K562 (cell line): ENCODE measurements around the gene TSSK6. TPM values are rescaled to one million over a fixed set of nuclear protein-coding genes. Genes with fewer than 3 reads are reported as not detected.

ENCODE experiments used
- ATAC-seq: fragments of 200-7000 bp; cut with Tn5 transposase; 3 replicates; pipeline ENCODE4 v1.9.1; 2020; ENCODE audit warnings: moderate library complexity
- BruUV-seq: library from RNA; stranded (reverse); fragments of 400-500 nt; replicated peaks from 2 replicates; lab custom pipeline; 2021; lab: Mats Ljungman, UMichigan
- CTCF ChIA-PET: fragments of 300-600 bp; formaldehyde crosslinking; extraction: SDS; loops from one replicate; lab custom pipeline; 2021; ENCODE audit warnings: low intra/inter-chr PET ratio; lab: Yijun Ruan, JAX
- POLR2A ChIA-PET: fragments of 300-600, 350-650 bp; sonication (Branson Sonifier 250); formaldehyde crosslinking; extraction: SDS; loops from one replicate; lab custom pipeline; 2021; ENCODE audit warnings: antibody characterized with exemption, inconsistent platforms; lab: Yijun Ruan, JAX
- DNase-seq, 4 experiments: peaks; one replicate each; pipeline versions ENCODE4 v3.0.0 to v3.0.0-alpha.2; 2011 to 2018; ENCODE audit warnings: low spot score in 3 of 4, mixed read lengths in 3 of 4; ENCODE audit errors: extremely low read depth in 1 of 4
- FAIRE-seq: peaks from 2 replicates; lab custom pipeline; 2011; peaks lifted over from hg19 to GRCh38; lab: Jason Lieb, UNC
- H2AFZ ChIP-seq: 2 replicates; pipeline ENCODE4 v1.6.0; 2011; ENCODE audit warnings: low read depth, low read length, control low read depth, inconsistent platforms
- H3K27ac ChIP-seq: fragments of 200-600 bp; 3 replicates; pipeline ENCODE4 v1.8.0; 2011; ENCODE audit warnings: low read depth, mild to moderate bottlenecking, control low read depth, inconsistent platforms, low read length, moderate library complexity, mixed read lengths; ENCODE audit errors: extremely low read depth
- H3K27me3 ChIP-seq, 2 experiments: fragments of 300-600 bp in 1 of 2; 2 replicates in 1 of 2; 3 replicates in 1 of 2; pipeline versions ENCODE4 v1.6.0 to v1.8.0; 2011; ENCODE audit warnings: inconsistent platforms in 2 of 2, low read length in 2 of 2, mild to moderate bottlenecking in 1 of 2, mixed read lengths in 1 of 2, moderate library complexity in 1 of 2; ENCODE audit not compliant: control insufficient read depth in 2 of 2, insufficient read depth in 2 of 2
- H3K36me3 ChIP-seq: fragments of 300-600 bp; 3 replicates; pipeline ENCODE4 v1.8.0; 2011; ENCODE audit warnings: mild to moderate bottlenecking, low read length, inconsistent platforms; ENCODE audit not compliant: control insufficient read depth, insufficient read depth
- H3K4me1 ChIP-seq, 2 experiments: fragments of 200-600 bp in 1 of 2; replicated peaks in 1 of 2; 2 replicates in 1 of 2; 3 replicates in 1 of 2; pipeline versions ENCODE4 v1.5.1 to v1.8.0; 2011; ENCODE audit warnings: inconsistent platforms in 2 of 2, low read length in 2 of 2, mild to moderate bottlenecking in 1 of 2, mixed read lengths in 1 of 2, moderate library complexity in 1 of 2; ENCODE audit not compliant: control insufficient read depth in 2 of 2, insufficient read depth in 2 of 2
- H3K4me2 ChIP-seq: 2 replicates; pipeline ENCODE4 v1.6.1; 2011; ENCODE audit warnings: low read length, control low read depth, inconsistent platforms, mixed read lengths; ENCODE audit not compliant: insufficient read depth
- H3K4me3 ChIP-seq: fragments of 200-600 bp; sonication (generic), shearing (Covaris generic); 2 replicates; pipeline ENCODE4 v1.5.1; 2016; ENCODE audit warnings: control low read depth, inconsistent platforms
- H3K79me2 ChIP-seq: fragments of 200-600 bp; 3 replicates; pipeline ENCODE4 v1.8.0; 2011; ENCODE audit warnings: low read length, inconsistent platforms; ENCODE audit not compliant: control insufficient read depth, insufficient read depth
- H3K9ac ChIP-seq, 2 experiments: 2 replicates each; pipeline versions ENCODE4 v1.6.0 to v1.6.1; 2011; ENCODE audit warnings: low read depth in 2 of 2, low read length in 2 of 2, control low read depth in 1 of 2, inconsistent platforms in 1 of 2, mild to moderate bottlenecking in 1 of 2, mixed read lengths in 1 of 2; ENCODE audit not compliant: insufficient read depth in 1 of 2
- H3K9me1 ChIP-seq: one replicate; pipeline ENCODE4 v1.6.0; 2011; ENCODE audit warnings: inconsistent platforms, mild to moderate bottlenecking, low read length, moderate library complexity; ENCODE audit not compliant: control insufficient read depth, insufficient read depth
- H3K9me3 ChIP-seq: replicated peaks from 2 replicates; pipeline ENCODE4 v1.5.1; 2011; ENCODE audit warnings: low read depth, low read length, inconsistent platforms; ENCODE audit not compliant: control insufficient read depth, insufficient read depth
- H4K20me1 ChIP-seq: replicated peaks from 2 replicates; pipeline ENCODE4 v1.6.1; 2011; ENCODE audit warnings: low read length, inconsistent platforms, mixed read lengths; ENCODE audit not compliant: control insufficient read depth, insufficient read depth
- BACH1 ChIP-seq: fragments of 200-800 bp; sonication (Bioruptor generic); IDR thresholded peaks from 2 replicates; pipeline ENCODE4 v1.6.1; 2016; ENCODE audit warnings: missing genetic modification characterization, missing compliant biosample characterization
- BHLHE40 ChIP-seq: IDR thresholded peaks from 2 replicates; pipeline ENCODE4 v1.6.1; 2011; ENCODE audit warnings: low read length, improper control_type of control experiment
- BMI1 ChIP-seq: fragments of 150-350 bp; IDR thresholded peaks from 2 replicates; pipeline ENCODE4 v1.6.1; 2014; ENCODE audit warnings: low read length
- MEF2D ChIP-seq: conservative IDR thresholded peaks from 2 replicates; pipeline ENCODE4 v1.6.1; 2016; ENCODE audit warnings: low read depth, missing genetic modification characterization, missing compliant biosample characterization
- MEIS2 ChIP-seq: fragments of 450-650 bp; IDR thresholded peaks from 2 replicates; pipeline ENCODE4 v1.6.1; 2014; ENCODE audit warnings: mild to moderate bottlenecking; ENCODE audit not compliant: partially characterized antibody
- MITF ChIP-seq: IDR thresholded peaks from 2 replicates; pipeline ENCODE4 v1.6.1; 2014; ENCODE audit warnings: antibody characterized with exemption
- NFATC3 ChIP-seq: fragments of 450-650 bp; IDR thresholded peaks from 2 replicates; pipeline ENCODE4 v1.6.1; 2017; ENCODE audit warnings: mild to moderate bottlenecking
- POLR2AphosphoS2 ChIP-seq: IDR thresholded peaks from 2 replicates; pipeline ENCODE4 v1.6.1; 2012; ENCODE audit warnings: low read length, improper control_type of control experiment
- POLR2AphosphoS5 ChIP-seq: IDR thresholded peaks from 2 replicates; pipeline ENCODE4 v1.6.1; 2011; ENCODE audit warnings: mild to moderate bottlenecking, low read depth, low read length, moderate library complexity; ENCODE audit not compliant: control insufficient read depth, insufficient read depth
- RBM22 ChIP-seq: fragments of 200-400 bp; formaldehyde crosslinking; IDR thresholded peaks from 2 replicates; pipeline ENCODE4 v1.6.1; 2018; ENCODE audit warnings: low read length, low read depth; ENCODE audit not compliant: poor library complexity, severe bottlenecking
- SMARCA5 ChIP-seq: fragments of 450-650 bp; IDR thresholded peaks from 2 replicates; pipeline ENCODE4 v1.6.1; 2016
- SUPT5H ChIP-seq: fragments of 450-650 bp; IDR thresholded peaks from 2 replicates; pipeline ENCODE4 v1.6.1; 2016
- TCF7 ChIP-seq: sonication (generic); IDR thresholded peaks from 2 replicates; pipeline ENCODE4 v1.6.1; 2016; ENCODE audit warnings: antibody characterized with exemption, borderline replicate concordance
- TEAD1 ChIP-seq, 2 experiments: fragments of 450-650 bp in 1 of 2; sonication (generic) in 1 of 2; formaldehyde crosslinking; IDR thresholded peaks; 2 replicates each; pipeline versions ENCODE4 v1.4.0 to v1.8.0; 2020 to 2022; ENCODE audit warnings: mild to moderate bottlenecking in 2 of 2, missing genetic modification reagents in 1 of 2
- ZNF263 ChIP-seq: sonication (generic); formaldehyde crosslinking; IDR thresholded peaks from 2 replicates; pipeline ENCODE4 v1.8.0; 2022; ENCODE audit warnings: mild to moderate bottlenecking, missing genetic modification reagents, borderline replicate concordance
- WGBS: fragments of 100-300 bp; shearing (Covaris generic); methylation state at CpG from one replicate; pipeline ENCODE4 v1.1.6; 2016; ENCODE audit warnings: low coverage, mixed read lengths; ENCODE audit not compliant: insufficient coverage; ENCODE audit errors: missing lambda C conversion rate; 5-methylcytosine and 5-hydroxymethylcytosine counted together
- in situ Hi-C: fragments of 300-500 bp; cut with MboI; formaldehyde crosslinking; loops from 4 replicates; pipeline ENCODE4 v1.15.0; 2018; ENCODE audit warnings: inconsistent platforms, mixed read lengths
- intact Hi-C: fragments of 100-400 bp; cut with micrococcal nuclease; formaldehyde crosslinking; loops from 2 replicates; pipeline ENCODE4 v1.14.2; 2022
- polyA plus RNA-seq, 8 experiments: library from polyadenylated mRNA; depleted of rRNA in 4 of 8; stranded (reverse) in 5 of 8; unstranded in 3 of 8; fragments of >200 nt; fragmentation: Nextera tagmentation in 2 of 8; fragmentation: Illumina TruSeq in 1 of 8; extraction: Ambion mirVana in 2 of 8; extraction: Trizol in 1 of 8; gene quantifications; 2 replicates each; pipeline versions ENCODE4 v1.2.1 to v1.2.3, GENCODE V29; 2011 to 2014; ENCODE audit warnings: inconsistent platforms in 1 of 8, missing spikeins in 1 of 8
- total RNA-seq, 7 experiments: library from RNA; depleted of rRNA in 6 of 7; stranded (reverse); fragments of >200 nt in 6 of 7; fragmentation: Illumina TruSeq in 2 of 7; extraction: Trizol in 2 of 7; gene quantifications; 2 replicates each; pipeline versions ENCODE4 v1.2.1 to v1.2.3, GENCODE V29; 2011 to 2021; ENCODE audit warnings: low replicate concordance in 1 of 7

The TSSK6 gene
- total and polyA plus RNA-seq, 9 of the 15 experiments (the other 6 are each of a cell fraction or from before 2014, with no cell fraction given), result 0.21 to 2.6 (median 1.5) TPM; not detected in 3

- TF ChIP-seq MITF, result no peak
- TF ChIP-seq SUPT5H, result peak; percentile 15; the same call in 1 of the 2 replicates
- TF ChIP-seq BHLHE40, result no peak
- no peak for TF ChIP-seq MEIS2
Observed at GRCh38 chr19:19508217-19508616, 7.1 kb downstream of the TSSK6 start (continued).

- no peak overlapping the region for H3K9ac ChIP-seq
- H3K4me1 ChIP-seq, result peaks cover 0 to 10% of the 10 kb centered on the region in 2 experiments; a peak in 1 of 5 replicates
- BruUV-seq, result no TSS peak
- H3K9me1 ChIP-seq, result no peaks in the 10 kb centered on the region
- in situ Hi-C loops, result no loop called here
- peaks cover 52% of the 10 kb centered on the region; the same call in 2 of the 3 replicates for H3K36me3 ChIP-seq
- no peak overlapping the region for H2AFZ ChIP-seq
- no peaks in the 10 kb centered on the region for H3K9me3 ChIP-seq
- POLR2A ChIA-PET, result interaction anchor here (0.6 kb wide), 2 partner anchors 118 to 251 kb away, joined by 3 to 4 read pairs; no protein-coding TSS in a partner anchor
- H3K27ac ChIP-seq, result no peak overlapping the region
- ATAC-seq, result peak; percentile 3; the same call in 1 of the 3 replicates
- H3K79me2 ChIP-seq, result no peaks in the 10 kb centered on the region
- DNase-seq, result no peak
- 86% methylated on average over 8 of the region's 8 CpGs for WGBS
- H4K20me1 ChIP-seq, result no peaks in the 10 kb centered on the region
- no peak for TF ChIP-seq TCF7
- no peak for TF ChIP-seq NFATC3
- peak; percentile 23; the same call in 1 of the 2 replicates for TF ChIP-seq POLR2AphosphoS5
- no peak for TF ChIP-seq SMARCA5
- no peak for TF ChIP-seq MEF2D (tag)
- TF ChIP-seq BMI1, result no peak
- peak; percentile 88 for TF ChIP-seq RBM22
- no peak for TF ChIP-seq POLR2AphosphoS2
- no peak for TF ChIP-seq BACH1 (tag)
- no peak for TF ChIP-seq TEAD1 (CRISPR knock-in tag; IDR thresholded peaks at IDR 0.05)
- TF ChIP-seq ZNF263 (CRISPR knock-in tag), result peak; percentile 70; the same call in 1 of the 2 replicates
- H3K4me2 ChIP-seq, result no peak overlapping the region
- FAIRE-seq, result no peak
- no peaks in the 10 kb centered on the region for H3K27me3 ChIP-seq
- no peak overlapping the region for H3K4me3 ChIP-seq
- CTCF ChIA-PET, result no interaction called here
- intact Hi-C loops, result no loop called here
Observed at GRCh38 chr19:19507354-19507753, 8.0 kb downstream of the TSSK6 start.
